Activated CD8-positive, alpha-beta T cell treated with anti-CD3 and anti-CD28 coated beads for 36 hours (primary cell): Measurements from ENCODE around the gene PGF. TPM values are rescaled to one million over a fixed set of nuclear protein-coding genes. Genes with fewer than 3 reads are reported as not detected.
A peak's percentile ranks its signal among the peaks of the same experiment; 100 is the strongest.

Source experiments
- ATAC-seq: fragments of 200-7000 bp; cut with Tn5 transposase; one replicate; pipeline ENCODE4 v1.10.0; 2021; ENCODE audit warnings: mild to moderate bottlenecking, moderate library complexity
- CTCF ChIA-PET: fragments of 350-600 bp; sonication (Branson Sonifier 250); formaldehyde crosslinking; loops from one replicate; lab custom pipeline; 2021; ENCODE audit warnings: antibody characterized with exemption; lab: Charles Lee
- POLR2A ChIA-PET: fragments of 350-600 bp; sonication (Branson Sonifier 250); formaldehyde crosslinking; loops from one replicate; lab custom pipeline; 2021; ENCODE audit warnings: antibody characterized with exemption; lab: Charles Lee
- DNase-seq: peaks from one replicate; pipeline ENCODE4 v3.0.0-alpha.2; 2020
- H3K27ac Mint-ChIP-seq: one replicate; pipeline ENCODE4 v1.8.0; 2021; ENCODE audit warnings: mild to moderate bottlenecking, mixed read lengths
- H3K27me3 Mint-ChIP-seq: one replicate; pipeline ENCODE4 v1.8.0; 2021; ENCODE audit warnings: mixed read lengths
- H3K36me3 Mint-ChIP-seq: one replicate; pipeline ENCODE4 v1.8.0; 2021; ENCODE audit warnings: low read depth, mixed read lengths
- H3K4me1 Mint-ChIP-seq: one replicate; pipeline ENCODE4 v1.8.0; 2021; ENCODE audit warnings: low read depth, mixed read lengths
- H3K4me3 Mint-ChIP-seq: one replicate; pipeline ENCODE4 v1.8.0; 2021; ENCODE audit warnings: mild to moderate bottlenecking, moderate library complexity, mixed read lengths
- H3K9me3 Mint-ChIP-seq: one replicate; pipeline ENCODE4 v1.8.0; 2021; ENCODE audit warnings: mixed read lengths
- CTCF ChIP-seq: fragments of 200-600 bp; IDR thresholded peaks from one replicate; pipeline ENCODE4 v1.8.0; 2022; ENCODE audit warnings: antibody characterized with exemption, mild to moderate bottlenecking
- intact Hi-C: fragments of 100-400 bp; cut with micrococcal nuclease; formaldehyde crosslinking; loops from one replicate; pipeline ENCODE4 v1.10.0; 2022
- total RNA-seq, 2 experiments: library from RNA; stranded (reverse); gene quantifications; one replicate each; pipeline ENCODE4 v1.2.3, GENCODE V29; 2021

Gene PGF
- total RNA-seq, 2 experiments from 2014 or later, result 0.27 to 0.45 TPM

DNA sequence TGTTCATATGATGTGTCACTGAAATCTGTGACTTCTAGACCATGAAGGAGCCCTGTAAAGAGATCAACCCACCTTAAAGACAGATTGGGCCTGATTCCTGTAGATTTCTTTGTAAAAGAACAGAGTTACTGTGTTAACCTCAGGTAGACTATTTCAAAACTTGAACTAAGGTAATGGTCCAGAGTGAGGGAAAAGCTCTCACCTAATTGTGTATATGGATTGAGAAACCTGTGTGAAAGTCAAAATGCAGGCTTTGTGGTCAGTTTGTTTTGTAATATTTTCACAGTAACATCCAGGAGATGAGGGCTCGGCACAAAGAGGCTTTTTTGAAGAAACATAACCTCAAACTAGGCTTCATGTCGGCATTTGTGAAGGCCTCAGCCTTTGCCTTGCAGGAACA, 57.3 kb downstream of the PGF start:
- Mint-ChIP-seq H3K4me3 (no peak overlapping the region), H3K9me3 (no peaks in the 10 kb centered on the region), H3K4me1 (peaks cover 6% of the 10 kb centered on the region), H3K36me3 (peaks cover 69% of the 10 kb centered on the region), H3K27ac (no peak overlapping the region), H3K27me3 (no peaks in the 10 kb centered on the region)
- TF ChIP-seq CTCF, result no peak
- no peak for DNase-seq
- POLR2A ChIA-PET, result interaction anchor here (0.9 to 1.5 kb wide), 6 partner anchors 9 to 62 kb away, joined by 3 to 5 read pairs (median 4); no protein-coding TSS in a partner anchor
- intact Hi-C loops, result no loop called here
- ATAC-seq, result no peak
- CTCF ChIA-PET, result interaction anchor here (0.8 to 7.1 kb wide), 4 partner anchors 8 to 40 kb away, joined by 3 to 73 read pairs (median 12); no protein-coding TSS in a partner anchor

GRCh38 chr14:74897642-74898041, 57.8 kb downstream of the PGF start:
- H3K9me3 Mint-ChIP-seq, result no peaks in the 10 kb centered on the region
- ATAC-seq, result no peak
- DNase-seq, result no peak
- ChIA-PET POLR2A (interaction anchor here (0.9 to 1.5 kb wide), 6 partner anchors 8 to 62 kb away, joined by 3 to 5 read pairs (median 4); no protein-coding TSS in a partner anchor), CTCF (interaction anchor here (0.8 to 7.1 kb wide), 6 partner anchors 9 to 42 kb away, joined by 3 to 73 read pairs (median 5); no protein-coding TSS in a partner anchor)
- no peaks in the 10 kb centered on the region for H3K27me3 Mint-ChIP-seq
- H3K4me3 Mint-ChIP-seq, result no peak overlapping the region
- H3K4me1 Mint-ChIP-seq, result peaks cover 2% of the 10 kb centered on the region
- peaks cover 69% of the 10 kb centered on the region for H3K36me3 Mint-ChIP-seq
- intact Hi-C loops, result no loop called here
- H3K27ac Mint-ChIP-seq, result no peak overlapping the region
- no peak for TF ChIP-seq CTCF

- no peaks in the 10 kb centered on the region for H3K9me3 Mint-ChIP-seq
- ATAC-seq, result no peak
- peaks cover 66% of the 10 kb centered on the region for H3K36me3 Mint-ChIP-seq
- no peaks in the 10 kb centered on the region for H3K27me3 Mint-ChIP-seq
- no peak overlapping the region for H3K27ac Mint-ChIP-seq
- CTCF ChIA-PET, result interaction anchor here (0.6 to 7.1 kb wide), 5 partner anchors 10 to 41 kb away, joined by 3 to 73 read pairs (median 5); no protein-coding TSS in a partner anchor
- DNase-seq, result no peak
- H3K4me1 Mint-ChIP-seq, result no peaks in the 10 kb centered on the region
- intact Hi-C loops, result no loop called here
- no peak for TF ChIP-seq CTCF
- H3K4me3 Mint-ChIP-seq, result no peak overlapping the region
- POLR2A ChIA-PET, result interaction anchor here (0.9 to 1.5 kb wide), 5 partner anchors 9 to 28 kb away, joined by 3 to 5 read pairs (median 3); no protein-coding TSS in a partner anchor
Observed at GRCh38 chr14:74896400-74896799, 59.0 kb downstream of the PGF start.

DNA sequence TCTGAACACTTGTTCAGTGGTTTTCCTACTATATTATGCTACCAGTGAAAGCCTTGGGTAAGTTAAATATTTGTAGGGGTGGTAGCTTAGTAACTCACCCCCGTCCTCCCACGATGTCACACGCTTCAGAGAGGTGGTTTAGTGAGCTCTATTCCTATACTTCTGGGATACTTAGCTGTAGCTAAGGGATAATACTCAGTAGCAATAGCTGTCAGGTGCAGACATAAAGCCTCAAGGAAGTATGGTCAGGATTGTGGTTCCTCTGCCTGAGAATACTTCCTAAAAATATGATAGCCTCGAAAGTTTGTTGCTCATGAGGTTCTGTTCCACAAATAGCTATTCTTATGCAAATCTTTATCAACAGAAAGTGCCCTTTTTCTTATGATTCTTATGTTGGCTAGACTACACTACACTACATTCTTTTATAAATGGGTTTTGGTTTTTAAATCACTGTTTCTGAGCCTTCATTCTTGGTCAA, 61.7 kb downstream of the PGF start:
- ATAC-seq (no peak), DNase-seq (no peak)
- POLR2A ChIA-PET, result interaction anchor here (1.2 to 2.5 kb wide), 5 partner anchors 8 to 17 kb away, joined by 3 to 10 read pairs (median 3); no protein-coding TSS in a partner anchor
- Mint-ChIP-seq H3K27me3 (no peaks in the 10 kb centered on the region), H3K36me3 (peaks cover 55% of the 10 kb centered on the region), H3K9me3 (no peaks in the 10 kb centered on the region), H3K4me1 (no peaks in the 10 kb centered on the region), H3K27ac (peak overlapping the region; percentile 34), H3K4me3 (no peak overlapping the region)
- CTCF ChIA-PET, result interaction anchor here (0.7 to 8.1 kb wide), 7 partner anchors 8 to 285 kb away, joined by 3 to 94 read pairs (median 6); no protein-coding TSS in a partner anchor
- intact Hi-C loops, result no loop called here
- no peak for TF ChIP-seq CTCF

GRCh38 chr14:74892745-74893144, 62.7 kb downstream of the PGF start:
- intact Hi-C loops, result no loop called here
- Mint-ChIP-seq H3K9me3 (no peaks in the 10 kb centered on the region), H3K4me1 (peaks cover 8% of the 10 kb centered on the region), H3K4me3 (no peak overlapping the region), H3K36me3 (peaks cover 53% of the 10 kb centered on the region), H3K27ac (peak overlapping the region; percentile 27), H3K27me3 (no peaks in the 10 kb centered on the region)
- no peak for TF ChIP-seq CTCF
- CTCF ChIA-PET, result interaction anchor here (0.8 to 8.1 kb wide), 5 partner anchors 9 to 31 kb away, joined by 3 to 94 read pairs (median 11); no protein-coding TSS in a partner anchor
- POLR2A ChIA-PET, result interaction anchor here (1.4 to 2.5 kb wide), 3 partner anchors 9 to 12 kb away, joined by 3 to 10 read pairs (median 3); no protein-coding TSS in a partner anchor
- ATAC-seq (no peak), DNase-seq (no peak)
